ENCODE results near the gene AKNAD1.
A peak's percentile ranks its signal among the peaks of the same experiment; 100 is the strongest.

AKNAD1 gene

GRCh38 chr1:108828074-108828961, 28.6 kb downstream of the AKNAD1 start:
- peak; percentile 29; the same call in 1 of the 3 replicates for ATAC-seq
- TF ChIP-seq ZFP30 (CRISPR knock-in tag; IDR thresholded peaks at IDR 0.05) (no peak), TOX (CRISPR knock-in tag; IDR thresholded peaks at IDR 0.05; ENCODE audit: borderline replicate concordance) (no peak), ZC3H10 (CRISPR knock-in tag; IDR thresholded peaks at IDR 0.05) (no peak), RARB (CRISPR knock-in tag; IDR thresholded peaks at IDR 0.05) (no peak), POU6F1 (CRISPR knock-in tag; IDR thresholded peaks at IDR 0.05; ENCODE audit: borderline replicate concordance, low read depth) (no peak), PPARA (CRISPR knock-in tag; IDR thresholded peaks at IDR 0.05; ENCODE audit: borderline replicate concordance) (no peak), OSR1 (CRISPR knock-in tag; IDR thresholded peaks at IDR 0.05) (no peak), GLIS3 (CRISPR knock-in tag; IDR thresholded peaks at IDR 0.05) (no peak)
- TF ChIP-seq, protein P1, sequence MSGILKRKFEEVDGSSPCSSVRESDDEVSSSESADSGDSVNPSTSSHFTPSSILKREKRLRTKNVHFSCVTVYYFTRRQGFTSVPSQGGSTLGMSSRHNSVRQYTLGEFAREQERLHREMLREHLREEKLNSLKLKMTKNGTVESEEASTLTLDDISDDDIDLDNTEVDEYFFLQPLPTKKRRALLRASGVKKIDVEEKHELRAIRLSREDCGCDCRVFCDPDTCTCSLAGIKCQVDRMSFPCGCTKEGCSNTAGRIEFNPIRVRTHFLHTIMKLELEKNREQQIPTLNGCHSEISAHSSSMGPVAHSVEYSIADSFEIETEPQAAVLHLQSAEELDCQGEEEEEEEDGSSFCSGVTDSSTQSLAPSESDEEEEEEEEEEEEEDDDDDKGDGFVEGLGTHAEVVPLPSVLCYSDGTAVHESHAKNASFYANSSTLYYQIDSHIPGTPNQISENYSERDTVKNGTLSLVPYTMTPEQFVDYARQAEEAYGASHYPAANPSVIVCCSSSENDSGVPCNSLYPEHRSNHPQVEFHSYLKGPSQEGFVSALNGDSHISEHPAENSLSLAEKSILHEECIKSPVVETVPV (CRISPR knock-in tag; IDR thresholded peaks at IDR 0.05): no peak

DNA sequence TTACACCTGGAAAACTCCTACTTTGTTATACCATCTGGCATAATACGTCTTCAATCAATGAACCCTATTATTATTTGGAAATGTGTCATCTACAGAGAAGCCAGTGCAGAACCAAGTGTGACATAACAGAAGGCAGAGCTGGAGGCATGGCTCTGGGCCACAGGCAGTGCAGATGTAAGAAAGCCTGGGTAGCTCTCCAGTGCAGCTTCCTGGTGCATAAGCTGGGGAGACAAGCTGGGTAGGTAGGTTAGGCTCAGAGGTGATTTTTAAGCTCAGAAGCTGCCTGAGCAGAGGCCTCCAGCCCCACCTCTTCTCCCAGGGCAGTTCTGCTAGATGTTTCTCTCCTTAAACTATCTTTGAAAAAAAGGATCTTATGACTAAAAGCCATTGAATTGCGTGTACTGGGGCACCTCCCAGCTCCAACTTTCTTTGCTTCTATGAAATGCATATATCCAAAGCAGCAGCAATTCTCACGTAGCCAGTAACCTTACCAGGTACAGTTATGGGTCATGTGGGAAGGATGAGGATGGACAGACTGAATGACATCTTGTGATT, 30.7 kb downstream of the AKNAD1 start:
- TF ChIP-seq SNAI2 (CRISPR knock-in tag; IDR thresholded peaks at IDR 0.05) (no peak), ZFP3 (CRISPR knock-in tag; IDR thresholded peaks at IDR 0.05) (no peak), TSHZ2 (CRISPR knock-in tag; IDR thresholded peaks at IDR 0.05) (no peak), ZC3H10 (CRISPR knock-in tag; IDR thresholded peaks at IDR 0.05) (no peak), PPARA (CRISPR knock-in tag; IDR thresholded peaks at IDR 0.05; ENCODE audit: borderline replicate concordance) (no peak), RARB (CRISPR knock-in tag; IDR thresholded peaks at IDR 0.05) (no peak), POU6F1 (CRISPR knock-in tag; IDR thresholded peaks at IDR 0.05; ENCODE audit: borderline replicate concordance, low read depth) (no peak), TOX (CRISPR knock-in tag; IDR thresholded peaks at IDR 0.05; ENCODE audit: borderline replicate concordance) (no peak), GLIS3 (CRISPR knock-in tag; IDR thresholded peaks at IDR 0.05) (no peak), BACH2 (CRISPR knock-in tag; IDR thresholded peaks at IDR 0.05; ENCODE audit: borderline replicate concordance) (no peak), OSR1 (CRISPR knock-in tag; IDR thresholded peaks at IDR 0.05) (no peak), ZNF8 (CRISPR knock-in tag; IDR thresholded peaks at IDR 0.05) (no peak), ARNTL (CRISPR knock-in tag; IDR thresholded peaks at IDR 0.05; ENCODE audit: borderline replicate concordance, low read depth) (no peak), ZFP30 (CRISPR knock-in tag; IDR thresholded peaks at IDR 0.05) (no peak), ZNF565 (CRISPR knock-in tag; conservative IDR thresholded peaks at IDR 0.05; ENCODE audit: low read depth) (no peak), ESRRG (CRISPR knock-in tag; IDR thresholded peaks at IDR 0.05) (no peak)
- TF ChIP-seq, protein P2, sequence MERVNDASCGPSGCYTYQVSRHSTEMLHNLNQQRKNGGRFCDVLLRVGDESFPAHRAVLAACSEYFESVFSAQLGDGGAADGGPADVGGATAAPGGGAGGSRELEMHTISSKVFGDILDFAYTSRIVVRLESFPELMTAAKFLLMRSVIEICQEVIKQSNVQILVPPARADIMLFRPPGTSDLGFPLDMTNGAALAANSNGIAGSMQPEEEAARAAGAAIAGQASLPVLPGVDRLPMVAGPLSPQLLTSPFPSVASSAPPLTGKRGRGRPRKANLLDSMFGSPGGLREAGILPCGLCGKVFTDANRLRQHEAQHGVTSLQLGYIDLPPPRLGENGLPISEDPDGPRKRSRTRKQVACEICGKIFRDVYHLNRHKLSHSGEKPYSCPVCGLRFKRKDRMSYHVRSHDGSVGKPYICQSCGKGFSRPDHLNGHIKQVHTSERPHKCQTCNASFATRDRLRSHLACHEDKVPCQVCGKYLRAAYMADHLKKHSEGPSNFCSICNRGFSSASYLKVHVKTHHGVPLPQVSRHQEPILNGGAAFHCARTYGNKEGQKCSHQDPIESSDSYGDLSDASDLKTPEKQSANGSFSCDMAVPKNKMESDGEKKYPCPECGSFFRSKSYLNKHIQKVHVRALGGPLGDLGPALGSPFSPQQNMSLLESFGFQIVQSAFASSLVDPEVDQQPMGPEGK (CRISPR knock-in tag; IDR thresholded peaks at IDR 0.05; ENCODE audit: borderline replicate concordance): no peak
- TF ChIP-seq, protein P1 (CRISPR knock-in tag; IDR thresholded peaks at IDR 0.05): no peak
- ATAC-seq: no peak
